Testis (tissue), 2 donors: Measurements from ENCODE around the gene SLC22A4.

ENCODE experiments used
- CTCF ChIP-seq, 3 experiments: fragments of 450-650 bp in 2 of 3; fragments of 200-600 bp in 1 of 3; sonication (generic) in 1 of 3; IDR thresholded peaks; one replicate each; pipeline ENCODE4 v1.5.1; 2016 to 2019; ENCODE audit warnings: antibody characterized with exemption in 3 of 3, mild to moderate bottlenecking in 2 of 3, moderate library complexity in 1 of 3
- POLR2A ChIP-seq: fragments of 450-650 bp; IDR thresholded peaks from one replicate; pipeline ENCODE4 v1.6.1; 2017; ENCODE audit warnings: antibody characterized with exemption, mild to moderate bottlenecking, moderate library complexity

DNA sequence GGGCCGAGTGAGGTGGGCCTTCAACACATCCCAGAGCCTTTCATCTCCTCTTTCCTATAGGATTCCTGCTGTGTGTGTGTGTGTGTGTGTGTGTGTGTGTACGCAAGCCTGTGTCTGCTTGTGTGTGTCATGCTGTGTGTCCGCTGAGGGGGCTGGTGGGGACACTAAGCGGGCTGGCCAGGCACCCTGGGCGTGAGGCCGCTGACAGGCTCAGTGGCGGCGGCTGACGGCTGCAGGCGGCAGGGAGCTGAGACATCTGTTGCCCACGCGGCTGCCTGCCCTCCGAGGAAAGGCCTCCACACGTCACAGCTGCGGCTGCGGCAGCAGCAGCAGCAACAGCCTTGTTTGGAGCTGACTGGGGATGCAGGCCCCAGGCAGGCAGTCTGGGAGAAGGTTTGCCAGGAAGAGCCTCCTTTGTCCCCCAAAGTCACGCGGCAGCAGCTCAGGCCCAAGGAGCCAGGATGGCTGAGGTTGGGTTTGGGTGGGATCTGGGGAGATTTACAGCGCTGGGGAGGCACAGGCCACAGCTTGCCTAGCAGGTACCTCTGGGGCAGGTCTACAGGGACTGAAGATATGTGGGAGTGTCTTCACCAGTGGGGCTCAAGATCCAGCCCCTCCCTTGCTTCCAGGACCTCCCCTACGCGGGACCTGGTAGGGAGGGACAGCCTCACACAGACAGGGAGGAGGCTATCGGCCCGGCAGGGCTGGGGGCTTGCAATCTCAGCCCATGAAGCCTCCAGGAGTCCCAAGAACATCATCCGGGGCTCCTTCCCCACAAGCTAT, 34.9 kb upstream of the SLC22A4 start:
- no peak for TF ChIP-seq CTCF (IDR thresholded peaks at IDR 0.05)
- no peak for TF ChIP-seq POLR2A
